T1000 (cell line): ENCODE results near the gene USP9X.
"Not testable (repeated sequence)": the region's sequence is repeated elsewhere in the genome, so short reads cannot be mapped to it uniquely, and the experiment has no call there.

ENCODE experiments used
- DNase-seq: peaks from one replicate; lab custom pipeline; 2025; ENCODE audit warnings: mixed read lengths; lab: John Stamatoyannopoulos, UW

The USP9X gene

GRCh38 chrX:41084893-41085511 is at the start of gene USP9X:
TSS of gene USP9X (plus strand) at chrX:41085445. CDS start at chrX:41123629, 38,184 bp downstream.
- peak; percentile 53 for DNase-seq

- no peak for DNase-seq
These were observed 49.7 kb upstream of the USP9X start for GRCh38 chrX:41035582-41035981.

GRCh38 chrX:41036668-41037326 is 48.4 kb upstream of the USP9X start:
- DNase-seq: no peak

DNA sequence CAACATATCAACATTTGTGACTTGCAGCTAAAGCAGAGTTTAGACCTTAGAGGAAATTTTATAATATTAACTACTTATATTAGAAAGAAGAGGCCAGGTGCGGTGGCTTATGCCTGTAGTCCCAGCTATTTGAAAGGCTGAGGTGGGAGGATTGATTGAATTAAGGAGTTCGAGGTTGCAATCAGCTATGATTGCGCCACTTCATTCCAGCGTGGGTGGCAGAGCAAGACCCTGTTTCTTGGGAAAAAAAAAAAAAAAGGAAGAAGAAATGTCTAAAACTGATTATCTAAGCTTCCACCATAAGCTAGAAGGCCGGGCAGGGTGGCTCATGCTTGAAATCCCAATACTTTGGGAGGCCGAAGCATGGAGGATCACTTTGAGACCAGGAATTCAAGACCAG is 42.0 kb upstream of the USP9X start:
- DNase-seq: no peak

- no peak for DNase-seq
These were observed 41.4 kb upstream of the USP9X start for GRCh38 chrX:41043674-41044345.

DNA sequence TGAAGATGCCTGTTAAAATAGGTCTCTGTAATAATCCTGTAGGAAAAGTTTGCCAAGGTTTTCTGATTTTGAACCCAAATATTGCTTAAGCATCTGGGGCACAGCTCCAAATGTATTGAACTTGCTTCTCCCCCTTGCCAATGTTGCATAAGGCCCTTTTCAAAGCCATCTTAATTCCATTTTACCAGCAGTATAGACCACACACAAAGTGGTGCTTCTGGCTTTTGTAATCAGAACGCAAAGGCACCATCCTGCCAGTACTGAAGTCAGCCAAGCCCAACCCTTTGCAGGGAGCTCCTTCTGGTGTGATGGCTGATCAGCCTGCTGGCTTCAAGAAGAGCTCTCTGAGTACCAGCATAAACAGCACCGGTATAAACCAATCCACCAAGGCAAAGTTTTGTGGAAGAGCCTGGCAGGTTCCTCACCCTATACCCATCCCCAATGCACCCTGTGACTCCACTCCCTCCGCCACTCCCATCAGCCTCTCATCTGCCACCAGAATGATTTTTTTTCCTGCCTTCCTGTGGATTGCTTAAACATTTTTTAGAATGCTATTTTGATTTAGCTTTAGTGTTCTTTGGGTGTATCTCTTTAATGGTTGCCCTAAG is 39.2 kb upstream of the USP9X start:
- no peak for DNase-seq

GRCh38 chrX:41047878-41048534 is 37.2 kb upstream of the USP9X start:
- DNase-seq: no peak

DNA sequence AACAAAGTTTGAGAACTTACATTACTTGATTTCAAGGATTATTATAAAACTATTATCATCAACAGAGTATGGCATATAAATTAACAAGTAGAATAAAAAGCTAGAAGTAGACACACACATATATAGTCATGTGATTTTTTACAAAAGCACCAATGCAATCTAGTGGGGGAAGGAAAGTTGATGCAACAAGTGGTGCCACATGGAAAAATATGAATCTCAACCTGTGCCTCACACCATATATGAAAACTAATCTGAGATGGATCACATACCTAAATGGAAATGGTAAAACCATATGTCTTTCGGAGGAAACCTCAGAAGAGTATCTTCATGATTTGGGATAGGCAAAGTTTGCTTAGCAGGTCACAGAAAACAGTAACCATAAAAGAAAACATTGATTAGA is 34.9 kb upstream of the USP9X start:
- DNase-seq: no peak

DNA sequence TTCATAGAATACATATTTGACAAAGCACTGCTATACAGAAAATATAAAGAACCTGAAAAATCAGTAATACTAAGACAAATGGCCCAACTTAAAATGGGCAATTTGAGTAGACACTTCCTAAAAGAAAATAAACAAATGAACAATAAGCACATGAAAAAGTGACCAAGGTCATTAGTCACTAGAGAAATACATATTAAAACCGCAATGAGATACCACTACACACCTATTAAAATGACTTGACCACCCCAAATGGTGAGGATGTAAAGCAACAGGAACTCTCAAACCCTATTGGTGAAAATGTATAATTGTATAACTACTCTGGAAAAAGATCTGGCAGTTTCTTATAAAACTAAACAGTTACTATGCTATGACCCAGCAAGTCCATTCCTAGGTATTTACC is 34.0 kb upstream of the USP9X start:
- no peak for DNase-seq

GRCh38 chrX:41055740-41056139 is 29.5 kb upstream of the USP9X start:
- DNase-seq: no peak

GRCh38 chrX:41063276-41063675 is 22.0 kb upstream of the USP9X start:
- DNase-seq: not testable (repeated sequence)

- no peak for DNase-seq
These were observed 21.2 kb upstream of the USP9X start for GRCh38 chrX:41064018-41064417.

DNA sequence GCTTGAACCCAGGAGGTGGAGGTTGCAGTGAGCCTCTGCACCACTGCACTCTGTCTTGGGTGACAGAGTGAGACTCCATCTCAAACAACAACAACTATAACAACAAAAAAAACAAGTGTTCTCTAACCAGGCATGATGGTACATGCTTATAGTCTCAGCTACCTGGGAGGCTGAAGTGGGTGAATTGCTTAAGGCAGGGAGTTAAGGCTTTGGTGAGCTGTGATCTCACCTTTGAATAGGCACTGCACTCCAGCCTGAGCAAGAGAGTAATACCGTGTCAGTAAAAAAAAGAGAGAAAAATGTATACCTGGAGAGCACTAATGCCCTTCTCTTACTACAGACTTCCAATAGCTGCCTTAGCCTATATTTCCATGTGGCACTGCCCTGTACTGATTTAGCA is 18.9 kb upstream of the USP9X start:
- DNase-seq: no peak

DNA sequence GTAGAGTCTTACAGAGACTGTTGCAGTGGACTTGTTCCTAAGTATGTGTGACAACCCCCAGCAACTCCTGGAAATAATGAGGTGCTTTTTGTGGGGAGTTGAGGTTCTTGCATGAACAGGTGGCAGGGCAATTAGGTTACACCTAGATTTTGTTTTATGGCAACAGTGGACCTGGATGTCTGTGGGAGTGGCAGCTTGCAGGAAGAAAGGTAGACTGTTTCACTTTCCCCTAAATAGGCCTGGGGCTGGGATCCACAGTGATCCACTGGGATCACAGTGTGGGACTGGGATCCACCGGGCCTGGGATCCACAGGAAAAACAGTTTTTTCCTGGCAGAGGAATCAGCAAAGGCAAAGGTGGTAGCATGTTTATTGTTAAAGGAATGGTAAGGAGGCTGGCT is 18.3 kb upstream of the USP9X start:
- DNase-seq: no peak

DNA sequence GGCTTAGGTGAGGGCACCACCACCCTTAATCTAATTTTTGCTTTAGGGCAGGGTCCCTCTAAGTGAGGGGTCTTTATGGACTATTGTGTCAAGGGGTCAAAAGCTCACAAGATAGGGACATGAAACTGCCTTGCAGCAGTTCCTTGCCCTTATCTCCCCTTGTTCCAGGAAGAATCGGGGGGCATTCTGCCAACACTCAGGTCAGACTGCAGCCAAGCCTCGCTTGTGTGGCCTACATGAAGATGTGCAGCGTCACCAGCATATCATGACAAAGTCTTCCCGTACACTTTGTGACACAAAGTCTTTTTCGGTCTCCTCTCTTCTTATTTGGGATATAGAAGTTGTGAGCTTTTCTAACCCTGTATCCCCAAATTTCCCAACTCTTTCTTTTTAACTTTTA is 17.5 kb upstream of the USP9X start:
- no peak for DNase-seq

- no peak for DNase-seq
These were observed 8.5 kb upstream of the USP9X start for GRCh38 chrX:41076742-41077141.

DNA sequence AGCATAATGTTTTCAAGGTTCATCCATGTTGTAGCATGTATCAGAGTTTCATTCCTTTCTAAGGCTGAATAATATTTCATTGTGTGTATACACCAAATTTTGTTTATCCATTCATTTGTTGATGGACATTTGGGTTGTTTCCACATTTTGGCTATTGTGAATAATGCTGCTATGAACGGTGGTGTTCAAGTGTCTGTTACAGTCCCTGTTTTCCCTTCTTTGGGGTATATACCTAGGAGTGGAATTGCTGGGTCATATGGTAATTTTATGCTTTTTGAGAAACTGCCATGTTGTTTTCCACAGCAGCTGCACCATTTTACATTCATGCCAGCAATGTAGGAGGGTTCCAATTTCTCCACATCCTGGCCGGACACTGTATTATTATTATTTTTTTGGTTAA is 3.4 kb upstream of the USP9X start:
- DNase-seq: no peak

GRCh38 chrX:41082783-41083182 is 2.5 kb upstream of the USP9X start:
- no peak for DNase-seq

GRCh38 chrX:41084044-41084892 is 977 bp upstream of the USP9X start:
- DNase-seq: peak; percentile 87

- DNase-seq: peak; percentile 8
These were observed 250 bp downstream of the USP9X start for GRCh38 chrX:41085512-41085877.

- DNase-seq: peak; percentile 2
These were observed 807 bp downstream of the USP9X start for GRCh38 chrX:41085878-41086626.
